HCT116 (cell line): Measurements from ENCODE around the gene MXRA7. TPM values are rescaled to one million over a fixed set of nuclear protein-coding genes. Genes with fewer than 3 reads are reported as not detected.

Experiments
- ATAC-seq: fragments of 200-7000 bp; cut with Tn5 transposase; 2 replicates; pipeline ENCODE4 v1.9.1; 2020; ENCODE audit warnings: mild to moderate bottlenecking, moderate library complexity
- BruUV-seq: library from RNA; stranded (reverse); fragments of 400-500 nt; replicated peaks from 2 replicates; lab custom pipeline; 2021; lab: Mats Ljungman, UMichigan
- CTCF ChIA-PET: fragments of 300-600 bp; sonication (Branson Sonifier 250); formaldehyde crosslinking; loops from one replicate; lab custom pipeline; 2021; ENCODE audit warnings: antibody characterized with exemption; lab: Charles Lee
- POLR2A ChIA-PET: fragments of 300-600, 350-600 bp; sonication (Branson Sonifier 250); formaldehyde crosslinking; loops from one replicate; lab custom pipeline; 2021; ENCODE audit warnings: antibody characterized with exemption; lab: Charles Lee
- RAD21 ChIA-PET, 2 experiments: fragments of 300-600 bp; sonication (Branson Sonifier 250); formaldehyde crosslinking; loops; one replicate each; lab custom pipeline; 2023; ENCODE audit warnings: low total read pairs in 2 of 2; ENCODE audit not compliant: uncharacterized antibody in 2 of 2, unreplicated experiment in 2 of 2, low non-redundant PET in 1 of 2; lab: Charles Lee
- DNase-seq: peaks from one replicate; pipeline ENCODE4 v3.0.0-alpha.2; 2010; ENCODE audit warnings: low read depth, low spot score
- H2AFZ ChIP-seq: fragments of 200-600 bp; shearing (Covaris generic), sonication (generic); 2 replicates; pipeline ENCODE4 v1.6.1; 2017; ENCODE audit warnings: low read depth, mixed run types, mixed read lengths, antibody characterized with exemption, low read length; ENCODE audit not compliant: poor library complexity, severe bottlenecking
- H3K27ac ChIP-seq: 2 replicates; pipeline ENCODE4 v1.5.1; 2012; ENCODE audit warnings: low read depth, low read length
- H3K27me3 ChIP-seq: fragments of 200-600 bp; sonication (generic); 2 replicates; pipeline ENCODE4 v1.6.1; 2016; ENCODE audit warnings: mixed run types, low read length, mixed read lengths; ENCODE audit not compliant: insufficient read depth
- H3K36me3 ChIP-seq, 2 experiments: fragments of 200-500 bp in 1 of 2; fragments of 200-600 bp in 1 of 2; sonication (Bioruptor generic) in 1 of 2; sonication (generic) in 1 of 2; 2 replicates each; pipeline versions ENCODE4 v1.5.1 to v1.6.1; 2014 to 2016; ENCODE audit warnings: low read length in 2 of 2, inconsistent platforms in 1 of 2, mixed read lengths in 1 of 2, mixed run types in 1 of 2; ENCODE audit not compliant: insufficient read depth in 2 of 2, control insufficient read depth in 1 of 2
- H3K4me1 ChIP-seq, 2 experiments: fragments of 200-600 bp in 1 of 2; sonication (generic) in 1 of 2; 2 replicates each; pipeline versions ENCODE4 v1.5.1 to v1.6.1; 2012 to 2017; ENCODE audit warnings: low read length in 2 of 2, inconsistent platforms in 1 of 2, mild to moderate bottlenecking in 1 of 2, mixed read lengths in 1 of 2, mixed run types in 1 of 2, moderate library complexity in 1 of 2; ENCODE audit not compliant: insufficient read depth in 2 of 2, control insufficient read depth in 1 of 2
- H3K4me2 ChIP-seq: fragments of 200-600 bp; sonication (generic); 2 replicates; pipeline ENCODE4 v1.6.1; 2017; ENCODE audit warnings: mixed run types, low read length, mixed read lengths
- H3K4me3 ChIP-seq, 2 experiments: fragments of 200-600 bp in 1 of 2; sonication (generic) in 1 of 2; replicated peaks in 1 of 2; 2 replicates each; pipeline ENCODE4 v1.5.1; 2011 to 2016; ENCODE audit warnings: low read length in 2 of 2, control low read depth in 1 of 2, low read depth in 1 of 2, mild to moderate bottlenecking in 1 of 2, mixed read lengths in 1 of 2, mixed run types in 1 of 2
- H3K79me2 ChIP-seq: fragments of 200-600 bp; sonication (generic); 2 replicates; pipeline ENCODE4 v1.6.1; 2017; ENCODE audit warnings: mild to moderate bottlenecking, mixed run types, low read length, moderate library complexity, mixed read lengths; ENCODE audit not compliant: insufficient read depth
- H3K9ac ChIP-seq: fragments of 200-600 bp; sonication (generic); 2 replicates; pipeline ENCODE4 v1.6.1; 2016; ENCODE audit warnings: low read length, mixed read lengths
- H3K9me2 ChIP-seq: fragments of 200-600 bp; sonication (generic), shearing (Covaris generic); 2 replicates; pipeline ENCODE4 v1.6.1; 2017; ENCODE audit warnings: mixed run types, mild to moderate bottlenecking, moderate library complexity; ENCODE audit not compliant: insufficient read depth
- H3K9me3 ChIP-seq, 2 experiments: fragments of 200-500 bp in 1 of 2; fragments of 200-600 bp in 1 of 2; sonication (Bioruptor generic) in 1 of 2; sonication (generic) in 1 of 2; 2 replicates each; pipeline ENCODE4 v1.6.1; 2014 to 2017; ENCODE audit warnings: low read length in 2 of 2, mixed read lengths in 2 of 2, inconsistent platforms in 1 of 2, low read depth in 1 of 2, mild to moderate bottlenecking in 1 of 2, mixed run types in 1 of 2, moderate library complexity in 1 of 2; ENCODE audit not compliant: control insufficient read depth in 1 of 2, insufficient read depth in 1 of 2
- H4K20me1 ChIP-seq: fragments of 200-600 bp; sonication (generic), shearing (Covaris generic); 2 replicates; pipeline ENCODE4 v1.6.1; 2017; ENCODE audit warnings: mixed run types, mild to moderate bottlenecking, moderate library complexity; ENCODE audit not compliant: insufficient read depth
- CBX3 ChIP-seq: IDR thresholded peaks from 2 replicates; pipeline ENCODE4 v1.6.1; 2012; ENCODE audit warnings: low read depth
- CEBPB ChIP-seq: IDR thresholded peaks from 2 replicates; pipeline ENCODE4 v1.6.1; 2012; ENCODE audit warnings: low read depth
- EZH2 ChIP-seq: fragments of 200-600 bp; sonication (generic); IDR thresholded peaks from 2 replicates; pipeline ENCODE4 v1.6.1; 2017; ENCODE audit warnings: antibody characterized with exemption, mixed run types
- JUND ChIP-seq: IDR thresholded peaks from 2 replicates; pipeline ENCODE4 v1.6.1; 2012
- SIN3A ChIP-seq: IDR thresholded peaks from 2 replicates; pipeline ENCODE4 v1.6.1; 2012; ENCODE audit warnings: low read depth
- ZNF274 ChIP-seq: fragments of 200-500 bp; sonication (Bioruptor generic); IDR thresholded peaks from 2 replicates; pipeline ENCODE4 v1.6.1; 2014; ENCODE audit warnings: mild to moderate bottlenecking, low read depth, low read length, inconsistent platforms
- intact Hi-C: fragments of 100-400 bp; cut with micrococcal nuclease; formaldehyde crosslinking; loops from 2 replicates; pipeline ENCODE4 v1.10.0; 2022
- total RNA-seq: library from RNA; stranded (reverse); gene quantifications from one replicate; pipeline ENCODE4 v1.2.1, GENCODE V29; 2021; ENCODE audit not compliant: unreplicated experiment

MXRA7 gene
- total RNA-seq, 1 experiment from 2014 or later, result 57.1 TPM

- no peak for ATAC-seq
- no TSS peak for BruUV-seq
- Histone ChIP-seq H3K27ac (no peak overlapping the region), H3K9me2 (no peaks in the 10 kb centered on the region), H3K4me2 (no peak overlapping the region), H4K20me1 (no peaks in the 10 kb centered on the region), H3K9me3 (no peaks in the 10 kb centered on the region; a peak in 1 of 4 replicates), H3K9ac (no peak overlapping the region), H3K4me1 (peaks cover 3 to 16% of the 10 kb centered on the region in 2 experiments; a peak in 3 of 4 replicates), H3K27me3 (no peaks in the 10 kb centered on the region), H3K4me3 (no peak overlapping the region), H3K79me2 (no peaks in the 10 kb centered on the region), H3K36me3 (peaks cover 0 to 5% of the 10 kb centered on the region in 2 experiments; a peak in 1 of 4 replicates), H2AFZ (no peak overlapping the region)
- no peak for DNase-seq
- CTCF ChIA-PET, result no interaction called here
- POLR2A ChIA-PET, result interaction anchor here (1.3 kb wide), 1 partner anchor 9 kb away, joined by 3 read pairs; no protein-coding TSS in a partner anchor
- RAD21 ChIA-PET, result no interaction called here
- intact Hi-C loops, result no loop called here
- no peak for TF ChIP-seq SIN3A
- no peak for TF ChIP-seq CBX3
Measured at GRCh38 chr17:76751416-76751993, 40.7 kb upstream of the MXRA7 start.

GRCh38 chr17:76748657-76749056 is 37.9 kb upstream of the MXRA7 start:
- no peaks in the 10 kb centered on the region for H4K20me1 ChIP-seq
- no peak overlapping the region for H3K27ac ChIP-seq
- H3K36me3 ChIP-seq, result peaks cover 0 to 24% of the 10 kb centered on the region in 2 experiments; a peak in 1 of 4 replicates
- H3K4me3 ChIP-seq, result no peak overlapping the region
- H3K9me3 ChIP-seq, result peaks cover 0 to 2% of the 10 kb centered on the region in 2 experiments; a peak in 1 of 4 replicates
- intact Hi-C loops, result no loop called here
- peaks cover 3 to 20% of the 10 kb centered on the region in 2 experiments; a peak in 3 of 4 replicates for H3K4me1 ChIP-seq
- ChIA-PET CTCF (no interaction called here), RAD21 (no interaction called here), POLR2A (interaction anchor here (1.3 kb wide), 1 partner anchor 11 kb away, joined by 6 read pairs; the partner anchor contains the start of genes MFSD11 and SRSF2)
- ATAC-seq (no peak), DNase-seq (no peak)
- H2AFZ ChIP-seq, result no peak overlapping the region
- H3K9ac ChIP-seq, result no peak overlapping the region
- no peak overlapping the region for H3K4me2 ChIP-seq
- TF ChIP-seq CBX3 (no peak), EZH2 (no peak), CEBPB (no peak), JUND (no peak), ZNF274 (no peak)
- BruUV-seq, result no TSS peak
- H3K9me2 ChIP-seq, result no peaks in the 10 kb centered on the region
- H3K79me2 ChIP-seq, result no peaks in the 10 kb centered on the region
- no peaks in the 10 kb centered on the region for H3K27me3 ChIP-seq
